Progenitor cell of endocrine pancreas (in vitro differentiated cells): ENCODE results near the gene SPAG16. TPM values are rescaled to one million over a fixed set of nuclear protein-coding genes. Genes with fewer than 3 reads are reported as not detected.

Experiments used
- DNase-seq: peaks from one replicate; pipeline ENCODE4 v3.0.0; 2021; ENCODE audit warnings: low spot score; ENCODE audit not compliant: unreplicated experiment
- H3K27ac Mint-ChIP-seq: 2 replicates; pipeline ENCODE4 v1.8.0; 2021; ENCODE audit warnings: mild to moderate bottlenecking, moderate library complexity, mixed read lengths
- H3K27me3 Mint-ChIP-seq: 2 replicates; pipeline ENCODE4 v1.8.0; 2021; ENCODE audit warnings: mixed read lengths
- H3K36me3 Mint-ChIP-seq: 2 replicates; pipeline ENCODE4 v1.8.0; 2022; ENCODE audit warnings: mixed read lengths; ENCODE audit not compliant: insufficient read depth
- H3K4me1 Mint-ChIP-seq: 2 replicates; pipeline ENCODE4 v1.8.0; 2021; ENCODE audit warnings: low read depth, mixed read lengths
- H3K4me3 Mint-ChIP-seq: 2 replicates; pipeline ENCODE4 v1.8.0; 2021; ENCODE audit warnings: low read depth, mild to moderate bottlenecking, moderate library complexity, mixed read lengths
- H3K9me3 Mint-ChIP-seq: 2 replicates; pipeline ENCODE4 v1.8.0; 2021; ENCODE audit warnings: low read depth, mixed read lengths
- CTCF ChIP-seq: fragments of 200-600 bp; sonication (generic); IDR thresholded peaks from one replicate; pipeline ENCODE4 v1.5.0; 2021; ENCODE audit warnings: antibody characterized with exemption, mild to moderate bottlenecking; ENCODE audit not compliant: unreplicated experiment
- total RNA-seq: library from RNA; stranded (reverse); gene quantifications from 2 replicates; pipeline ENCODE4 v1.2.1, GENCODE V29; 2021

The SPAG16 gene
- total RNA-seq, 1 donor from 2014 or later, result 52.8 TPM

- H3K9me3 Mint-ChIP-seq, result peaks cover 23% of the 10 kb centered on the region
- no peak overlapping the region for H3K4me3 Mint-ChIP-seq
- peaks cover 5% of the 10 kb centered on the region for H3K36me3 Mint-ChIP-seq
- no peak overlapping the region for H3K27ac Mint-ChIP-seq
- H3K27me3 Mint-ChIP-seq, result no peaks in the 10 kb centered on the region
- no peak for TF ChIP-seq CTCF
- peaks cover 6% of the 10 kb centered on the region for H3K4me1 Mint-ChIP-seq
- DNase-seq, result no peak
Observed at GRCh38 chr2:213279971-213280370, 4.3 kb upstream of the SPAG16 start.

- H3K27ac Mint-ChIP-seq, result no peak overlapping the region
- no peaks in the 10 kb centered on the region for H3K27me3 Mint-ChIP-seq
- peaks cover 16% of the 10 kb centered on the region for H3K4me1 Mint-ChIP-seq
- H3K4me3 Mint-ChIP-seq, result no peak overlapping the region
- peaks cover 19% of the 10 kb centered on the region for H3K9me3 Mint-ChIP-seq
- H3K36me3 Mint-ChIP-seq, result peaks cover 5% of the 10 kb centered on the region
- no peak for DNase-seq
- TF ChIP-seq CTCF, result no peak
Observed at GRCh38 chr2:213281156-213281555, 3.1 kb upstream of the SPAG16 start.

- DNase-seq, result no peak
- H3K27me3 Mint-ChIP-seq, result no peaks in the 10 kb centered on the region
- H3K4me3 Mint-ChIP-seq, result peak overlapping the region; percentile 76
- peaks cover 10% of the 10 kb centered on the region for H3K36me3 Mint-ChIP-seq
- H3K9me3 Mint-ChIP-seq, result no peaks in the 10 kb centered on the region
- peaks cover 18% of the 10 kb centered on the region for H3K4me1 Mint-ChIP-seq
- peak overlapping the region; percentile 74 for H3K27ac Mint-ChIP-seq
- no peak for TF ChIP-seq CTCF
Observed at GRCh38 chr2:213285404-213285803, 1.1 kb downstream of the SPAG16 start.

GRCh38 chr2:213286161-213286560, 1.9 kb downstream of the SPAG16 start:
- H3K4me3 Mint-ChIP-seq, result peak overlapping the region; percentile 19
- H3K27ac Mint-ChIP-seq, result no peak overlapping the region
- peaks cover 15% of the 10 kb centered on the region for H3K36me3 Mint-ChIP-seq
- no peaks in the 10 kb centered on the region for H3K27me3 Mint-ChIP-seq
- H3K9me3 Mint-ChIP-seq, result no peaks in the 10 kb centered on the region
- TF ChIP-seq CTCF, result no peak
- no peak for DNase-seq
- peaks cover 18% of the 10 kb centered on the region for H3K4me1 Mint-ChIP-seq

- DNase-seq, result no peak
- Mint-ChIP-seq H3K9me3 (peaks cover 6% of the 10 kb centered on the region), H3K4me1 (peaks cover 15% of the 10 kb centered on the region), H3K27me3 (no peaks in the 10 kb centered on the region), H3K36me3 (peaks cover 28% of the 10 kb centered on the region), H3K4me3 (no peak overlapping the region), H3K27ac (peak overlapping the region; percentile 20)
- no peak for TF ChIP-seq CTCF
Observed at GRCh38 chr2:213288913-213289700, 4.8 kb downstream of the SPAG16 start.
